Activated CD4-positive, CD25-positive, alpha-beta regulatory T cell treated with anti-CD3 and anti-CD28 coated beads, Interleukin-2, amount 50 U/mL, for 24 hours (primary cell): Measurements from ENCODE around the gene CLEC11A.
A peak's percentile ranks its signal among the peaks of the same experiment; 100 is the strongest.

Experiments
- ATAC-seq, 2 donors: fragments of 150-1000 bp; cut with Tn5 transposase; one replicate each; pipeline ENCODE4 v1.10.0; 2021; ENCODE audit warnings: mild to moderate bottlenecking in 1 of 2, moderate library complexity in 1 of 2

The CLEC11A gene

DNA sequence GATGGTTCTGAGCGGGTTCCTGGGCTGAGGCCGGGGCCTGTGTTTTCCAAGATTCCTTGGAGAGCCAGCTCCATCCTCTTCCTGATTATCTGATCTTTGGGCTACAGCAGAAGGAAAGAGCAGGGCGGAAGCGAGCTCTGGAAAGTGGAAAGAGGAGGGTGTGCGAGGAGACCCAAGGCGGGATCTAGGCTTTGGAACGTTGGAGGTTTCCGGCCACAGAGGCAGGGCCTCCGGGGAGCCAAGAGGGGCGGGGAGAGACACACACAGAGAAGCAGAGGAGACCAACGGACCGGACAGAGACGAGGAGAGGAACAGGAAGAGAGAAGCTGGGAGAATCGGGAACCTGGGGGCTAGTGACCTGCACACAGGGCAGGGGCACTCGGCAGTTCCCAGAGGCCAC, at the start of gene CLEC11A:
Gene CLEC11A, plus strand, starts transcription at position 296 of the 400 bp plus-strand sequence. CDS start 162 bp downstream, outside the sequence.
- ATAC-seq = no peak

DNA sequence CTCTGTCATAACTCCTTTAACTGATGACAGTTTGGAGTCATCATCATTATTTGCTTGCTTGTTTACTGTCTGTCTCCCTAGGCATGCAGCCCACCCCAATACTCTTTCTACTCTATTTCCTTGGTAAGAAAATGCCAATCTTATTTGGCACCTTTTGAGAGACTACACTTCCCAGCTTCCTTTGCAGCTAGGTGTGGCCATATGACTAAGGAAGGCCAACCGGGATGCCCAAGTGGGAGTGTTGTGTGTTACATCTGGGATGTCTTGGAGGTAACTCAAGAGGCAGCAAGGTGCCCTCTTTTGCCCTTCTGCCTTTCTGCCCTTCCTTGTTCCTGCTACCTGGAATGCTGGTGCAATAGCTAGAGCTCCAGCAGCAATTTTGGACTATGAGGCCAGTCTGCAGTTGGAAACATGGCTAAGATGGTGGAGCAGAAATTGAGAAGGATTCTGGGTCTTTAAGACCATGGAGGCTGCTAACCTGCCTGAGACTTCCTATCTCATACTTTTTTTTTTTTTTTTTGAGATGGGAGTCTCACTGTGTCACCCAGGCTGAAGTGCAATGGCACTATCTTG, 46.5 kb upstream of the CLEC11A start:
- ATAC-seq = no peak

GRCh38 chr19:50677636-50678035, 45.5 kb upstream of the CLEC11A start:
- ATAC-seq = no peak

DNA sequence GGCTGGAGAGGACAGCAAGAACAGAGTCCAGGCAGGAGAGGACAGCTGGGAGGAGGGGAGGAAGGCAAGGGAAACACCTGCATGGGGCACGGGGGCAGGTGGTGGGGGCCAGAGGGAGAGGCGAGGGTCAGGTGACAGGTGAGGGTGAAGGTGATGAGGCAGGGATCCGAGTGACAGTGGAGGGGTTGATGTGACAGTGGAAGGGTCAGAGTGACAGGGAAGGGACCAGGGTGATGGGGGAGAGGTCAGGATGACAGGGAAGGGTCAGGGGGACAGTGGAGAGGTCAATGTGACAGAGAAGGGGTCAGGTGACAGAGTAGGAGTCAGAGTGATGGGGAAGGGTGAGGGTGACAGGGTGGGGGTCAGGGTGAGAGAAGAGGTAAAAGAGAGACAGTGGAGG, 44.8 kb upstream of the CLEC11A start:
- no peak for ATAC-seq

- peak; percentile 90 to 97 for ATAC-seq
These were observed 43.7 kb upstream of the CLEC11A start for GRCh38 chr19:50679177-50680125.

- no peak for ATAC-seq
These were observed 36.7 kb upstream of the CLEC11A start for GRCh38 chr19:50686310-50687032.

- no peak for ATAC-seq
These were observed 34.4 kb upstream of the CLEC11A start for GRCh38 chr19:50688766-50689165.

DNA sequence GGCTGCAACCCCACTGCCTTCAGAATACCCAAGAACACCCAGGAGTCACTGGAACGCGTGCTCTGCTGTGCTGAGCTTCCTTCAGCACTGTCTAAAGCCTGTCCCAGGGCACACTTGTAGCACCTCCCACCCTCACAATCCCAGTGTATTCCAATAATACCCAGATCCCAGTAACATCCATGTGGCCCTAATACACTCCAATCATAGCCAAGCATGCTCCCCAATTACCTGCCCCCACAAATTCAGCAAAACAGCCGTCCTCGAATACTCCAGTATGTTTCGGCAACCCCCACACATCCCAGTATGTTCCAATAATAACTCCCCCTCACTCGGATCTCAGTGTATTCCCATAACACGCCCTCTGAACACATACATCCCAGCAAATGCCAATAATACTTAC, 32.7 kb upstream of the CLEC11A start:
- no peak for ATAC-seq

DNA sequence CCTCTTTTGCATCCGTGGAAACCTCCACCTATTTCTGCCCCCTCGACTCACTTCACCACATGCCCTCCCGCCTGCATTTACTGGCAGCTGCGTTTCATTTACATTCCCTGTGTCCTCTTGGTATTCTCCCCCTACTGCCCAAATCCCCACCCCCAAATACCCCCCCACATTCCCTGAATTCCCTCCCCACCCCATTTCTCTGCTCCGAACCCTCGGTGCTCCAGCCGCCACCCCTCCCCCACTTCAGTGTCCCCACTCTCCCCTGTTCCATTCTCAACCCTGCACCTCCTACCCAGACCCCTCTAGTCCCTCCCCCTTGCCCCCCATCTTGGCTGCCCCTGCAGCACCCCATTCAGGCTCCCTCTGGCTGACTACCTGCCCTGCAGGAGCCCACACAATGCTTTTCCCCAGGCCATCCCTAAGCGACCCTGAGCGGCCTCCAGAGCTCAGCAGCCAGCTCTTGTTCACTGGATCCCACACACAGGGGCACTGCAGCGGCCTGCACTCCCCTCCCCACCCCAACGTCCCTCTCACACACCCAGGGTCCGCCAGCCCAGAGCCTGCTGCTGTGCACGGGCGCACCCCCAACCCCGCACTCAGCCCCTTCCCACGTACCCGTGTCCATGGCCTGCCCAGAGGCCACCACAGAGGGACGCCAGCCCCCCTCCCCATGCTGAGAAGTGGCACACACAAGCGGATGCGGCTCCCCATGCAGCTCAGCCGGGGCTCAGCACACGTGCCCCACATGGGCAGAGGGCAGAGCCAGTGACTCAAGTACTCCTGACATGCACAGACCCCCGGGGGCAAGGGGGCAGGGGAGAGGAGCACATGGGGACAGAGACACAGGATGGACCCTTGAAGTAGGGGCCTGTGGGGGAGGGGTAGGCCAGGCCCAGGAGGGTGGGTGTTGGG, 29.8 kb upstream of the CLEC11A start:
- no peak for ATAC-seq

DNA sequence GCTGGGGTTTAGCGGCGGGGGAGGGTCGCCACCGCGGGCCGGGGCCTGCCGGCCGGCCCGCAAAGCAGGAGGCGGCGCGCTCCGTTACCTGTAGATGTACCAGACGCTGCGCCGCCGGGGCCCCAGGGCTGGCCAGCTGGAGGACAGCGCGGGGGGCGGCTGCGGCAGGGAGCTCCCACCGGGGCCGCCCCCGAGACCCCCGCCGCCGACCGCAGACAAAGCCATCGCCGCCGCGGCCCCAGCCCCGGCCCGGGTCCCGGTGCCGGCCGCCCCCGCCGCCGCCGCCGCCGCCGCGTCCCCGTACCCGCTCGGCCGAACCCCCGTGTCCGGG, 28.4 kb upstream of the CLEC11A start:
- no peak for ATAC-seq

DNA sequence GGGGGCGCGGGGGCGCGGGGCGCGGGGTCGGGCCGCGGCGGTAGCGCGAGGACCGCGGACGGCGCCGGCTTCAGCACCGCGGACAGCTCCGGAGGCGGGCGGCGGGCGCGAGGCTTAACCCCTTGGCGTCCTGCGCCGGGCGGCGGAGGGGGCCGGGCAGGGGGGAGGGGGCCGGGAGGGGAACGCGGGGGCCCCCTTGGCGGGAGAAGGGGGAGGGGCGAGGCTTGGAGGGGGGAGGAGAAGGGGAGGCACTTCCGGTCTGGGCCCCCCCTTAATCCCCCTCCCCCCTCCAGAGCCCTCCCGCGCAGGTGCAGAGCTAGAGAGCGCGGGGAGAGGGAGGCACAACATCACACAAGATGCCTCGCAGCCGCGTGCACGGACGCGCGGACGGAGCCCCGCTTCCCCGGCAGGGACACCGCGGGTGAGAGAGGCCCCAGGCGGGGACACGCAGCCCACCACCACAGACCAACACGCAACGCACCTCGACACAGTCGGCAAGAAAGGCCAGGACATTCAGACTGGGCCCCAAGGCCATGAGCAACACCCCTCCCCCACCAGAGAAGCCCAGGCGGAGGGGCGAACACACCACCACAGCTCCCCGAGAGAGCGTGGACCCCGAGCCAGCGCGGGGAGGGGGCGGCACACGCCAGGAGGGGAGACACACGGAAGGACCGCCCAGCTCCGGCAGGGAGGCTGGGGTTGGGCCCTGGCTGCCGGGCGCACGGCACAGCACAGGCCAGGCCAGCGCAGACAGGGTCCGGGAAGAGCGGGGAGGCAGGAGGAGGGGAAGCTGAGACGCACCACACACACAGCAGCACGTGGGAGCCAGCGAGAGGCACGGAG, 27.7 kb upstream of the CLEC11A start:
- no peak for ATAC-seq

DNA sequence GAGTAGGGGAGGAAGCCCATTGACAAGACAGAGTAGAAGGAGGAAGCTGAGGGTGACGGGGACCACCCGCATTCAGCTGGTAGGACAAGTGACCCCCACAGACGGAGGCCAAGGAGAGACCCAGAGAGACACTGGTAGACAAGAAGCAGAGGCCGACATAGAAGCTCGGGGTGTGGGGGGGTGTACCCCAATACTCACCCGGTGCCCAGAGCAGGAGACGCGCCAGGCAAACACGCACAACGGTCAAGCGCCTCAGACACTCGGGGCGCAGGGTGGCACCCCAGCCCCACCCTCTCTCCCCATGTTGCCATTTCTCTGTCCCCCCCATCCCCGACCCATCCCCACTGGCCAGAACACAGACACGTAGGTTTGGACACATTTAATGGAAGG, 27.1 kb upstream of the CLEC11A start:
- ATAC-seq = no peak

- ATAC-seq = no peak
These were observed 25.6 kb upstream of the CLEC11A start for GRCh38 chr19:50697414-50698124.

DNA sequence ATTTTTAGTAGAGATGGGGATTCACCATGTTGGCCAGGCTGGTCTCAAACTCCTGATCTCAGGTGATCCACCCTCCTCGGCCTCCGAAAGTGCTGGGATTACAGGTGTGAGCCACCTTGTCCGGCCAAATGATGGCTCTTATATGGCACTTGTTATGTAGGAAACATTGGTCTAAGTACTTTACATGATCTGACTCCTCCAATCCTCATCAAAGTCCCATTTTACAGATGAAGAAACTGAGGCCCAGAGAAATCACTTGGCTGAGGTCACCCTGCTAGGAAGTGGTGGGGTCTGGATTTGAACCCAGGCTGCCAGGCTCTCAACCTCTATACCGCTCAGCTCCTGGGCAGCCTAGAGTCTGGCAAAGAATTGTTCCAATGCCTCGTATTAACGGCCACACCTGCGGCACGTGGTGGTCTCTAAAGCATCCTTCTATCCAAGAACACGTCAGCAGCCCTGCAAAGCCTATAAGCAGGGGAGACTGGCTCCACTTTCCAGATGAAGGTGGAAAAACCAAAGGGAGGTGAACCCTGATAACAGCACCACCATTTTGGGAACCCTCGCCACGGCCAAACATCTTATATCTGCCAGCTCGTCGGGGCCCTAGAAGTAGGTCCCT, 21.7 kb upstream of the CLEC11A start:
- no peak for ATAC-seq

DNA sequence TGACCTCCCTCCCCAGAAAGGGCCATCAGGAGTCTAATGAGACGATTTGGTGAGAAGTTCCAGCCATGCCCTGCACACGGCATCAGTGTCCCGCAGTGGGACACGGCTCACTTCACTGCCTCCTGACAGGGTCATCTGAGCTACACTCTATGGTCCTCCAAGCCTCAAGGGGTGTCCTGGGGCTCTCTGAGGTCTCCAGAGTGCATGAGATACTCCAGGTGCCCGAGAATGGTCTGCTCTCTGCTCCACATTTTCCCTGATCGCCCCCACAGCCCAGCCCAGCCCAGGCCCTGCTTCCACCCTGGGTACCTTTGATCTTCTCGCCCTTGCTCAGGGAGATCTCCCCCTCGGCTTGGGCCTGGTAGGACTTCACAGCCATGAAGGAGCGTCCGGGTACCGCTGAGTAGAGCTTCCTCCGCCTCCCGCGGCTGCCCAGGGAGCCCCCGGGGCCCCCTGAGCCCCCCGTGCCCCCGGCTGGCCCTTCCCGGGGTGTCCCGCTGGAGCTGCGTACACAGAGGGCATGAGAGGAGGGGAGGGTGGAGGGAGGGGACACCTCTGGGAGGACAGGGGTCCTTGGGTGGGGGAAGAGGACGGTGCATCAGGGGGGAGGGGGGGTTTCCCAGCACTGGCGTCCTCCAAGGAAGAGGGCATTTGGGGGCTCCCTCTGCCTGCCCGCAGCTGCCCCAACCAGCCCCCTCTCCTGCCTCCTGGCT, 20.9 kb upstream of the CLEC11A start:
- no peak for ATAC-seq

GRCh38 chr19:50702871-50703829, 20.0 kb upstream of the CLEC11A start:
- no peak for ATAC-seq

DNA sequence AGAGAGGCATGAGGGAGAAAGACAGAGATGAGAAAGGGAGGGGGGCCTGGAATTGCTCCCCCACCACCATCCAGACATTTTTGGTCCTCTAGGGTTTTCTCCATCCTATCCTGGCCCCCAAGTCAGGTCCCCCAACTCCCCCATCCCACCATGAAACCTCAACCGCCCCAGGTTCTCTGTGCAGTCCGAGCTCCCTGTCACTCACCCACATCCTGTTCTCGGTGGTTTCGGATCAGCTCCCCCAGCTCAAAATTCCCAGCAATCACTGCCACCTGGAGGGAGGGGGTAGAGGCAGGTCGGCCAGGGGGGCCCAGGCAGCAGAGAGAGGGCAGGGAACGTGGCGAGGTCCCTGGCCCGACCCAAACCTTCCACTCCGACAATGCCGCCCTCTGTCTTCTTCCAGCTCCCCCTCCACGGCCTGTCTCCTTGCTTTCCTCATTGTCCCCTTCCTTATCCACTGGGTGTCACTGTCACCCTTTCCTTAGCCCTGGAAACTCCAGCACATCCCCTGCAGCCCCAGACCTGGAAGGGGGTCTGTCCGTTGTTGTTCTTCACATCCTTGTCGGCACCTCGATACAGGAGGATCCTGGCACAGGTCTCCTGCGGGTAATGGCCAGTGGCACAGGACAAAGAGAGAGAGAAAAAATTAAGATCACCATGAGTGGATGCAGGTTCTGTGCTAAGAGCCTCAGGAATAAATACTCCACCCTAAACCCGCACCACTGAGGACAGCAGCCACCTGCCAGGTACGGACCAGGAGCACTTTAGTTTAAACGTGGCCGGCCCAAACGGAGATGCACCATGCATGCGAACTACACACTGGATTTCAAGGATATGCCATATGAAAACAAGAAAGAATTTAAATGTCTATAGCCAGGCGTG, 19.0 kb upstream of the CLEC11A start:
- no peak for ATAC-seq
